IMR-90 (cell line): Measurements from ENCODE around the gene MAGI3. TPM values are rescaled to one million over a fixed set of nuclear protein-coding genes. Genes with fewer than 3 reads are reported as not detected.

Experiments
- ATAC-seq: fragments of 200-7000 bp; cut with Tn5 transposase; 2 replicates; pipeline ENCODE4 v1.9.1; 2020; ENCODE audit warnings: low read depth, mild to moderate bottlenecking, moderate library complexity
- BruUV-seq: library from RNA; stranded (reverse); fragments of 400-500 nt; replicated peaks from 2 replicates; lab custom pipeline; 2021; lab: Mats Ljungman, UMichigan
- CTCF ChIA-PET: fragments of 300-600 bp; formaldehyde crosslinking; extraction: SDS; loops from one replicate; lab custom pipeline; 2021; ENCODE audit warnings: antibody characterized with exemption; lab: Yijun Ruan, JAX
- POLR2A ChIA-PET: fragments of 300-600 bp; sonication (Branson Sonifier 250); formaldehyde crosslinking; loops from one replicate; lab custom pipeline; 2022; ENCODE audit warnings: antibody characterized with exemption; ENCODE audit not compliant: unreplicated experiment; lab: Charles Lee
- DNase-seq: peaks from one replicate; pipeline ENCODE4 v3.0.0; 2013
- H2AFZ ChIP-seq: replicated peaks from 2 replicates; pipeline ENCODE3; 2013; ENCODE audit warnings: low read length, mild to moderate bottlenecking; ENCODE audit not compliant: poor library complexity
- H2AK5ac ChIP-seq: 2 replicates; pipeline ENCODE4 v1.6.1; 2013; ENCODE audit warnings: low read depth, low read length, inconsistent platforms
- H2AK9ac ChIP-seq: replicated peaks from 2 replicates; pipeline ENCODE3; 2013; ENCODE audit warnings: mild to moderate bottlenecking, low read depth, low read length, moderate library complexity; ENCODE audit not compliant: poor library complexity
- H2BK120ac ChIP-seq: 2 replicates; pipeline ENCODE4 v1.6.1; 2013; ENCODE audit warnings: low read depth, low read length, inconsistent platforms
- H2BK15ac ChIP-seq: 3 replicates; pipeline ENCODE4 v1.6.1; 2013; ENCODE audit warnings: low read depth, low read length, inconsistent platforms
- H2BK20ac ChIP-seq: 2 replicates; pipeline ENCODE4 v1.6.1; 2013; ENCODE audit warnings: low read depth, mild to moderate bottlenecking, inconsistent platforms, low read length, moderate library complexity
- H2BK5ac ChIP-seq: 2 replicates; pipeline ENCODE4 v1.6.1; 2013; ENCODE audit warnings: mild to moderate bottlenecking, low read depth, low read length, inconsistent platforms; ENCODE audit not compliant: poor library complexity, severe bottlenecking
- H3K14ac ChIP-seq: replicated peaks from 2 replicates; pipeline ENCODE4 v1.6.1; 2013; ENCODE audit warnings: low read depth, low read length, inconsistent platforms
- H3K18ac ChIP-seq: 2 replicates; pipeline ENCODE4 v1.6.1; 2013; ENCODE audit warnings: low read depth, low read length, control low read depth
- H3K23ac ChIP-seq: 2 replicates; pipeline ENCODE4 v1.6.1; 2013; ENCODE audit warnings: low read depth, low read length, inconsistent platforms
- H3K27ac ChIP-seq: 2 replicates; pipeline ENCODE4 v1.5.1; 2013; ENCODE audit warnings: mild to moderate bottlenecking, control low read depth, low read length; ENCODE audit not compliant: insufficient read depth
- H3K27me3 ChIP-seq: 2 replicates; pipeline ENCODE4 v1.6.1; 2013; ENCODE audit warnings: low read length; ENCODE audit not compliant: control insufficient read depth, insufficient read depth
- H3K36me3 ChIP-seq: 2 replicates; pipeline ENCODE4 v1.6.1; 2013; ENCODE audit warnings: low read length, mixed read lengths; ENCODE audit not compliant: control insufficient read depth, insufficient read depth
- H3K4ac ChIP-seq: 2 replicates; pipeline ENCODE4 v1.6.1; 2013; ENCODE audit warnings: low read depth, low read length, inconsistent platforms
- H3K4me1 ChIP-seq: 2 replicates; pipeline ENCODE4 v1.6.1; 2013; ENCODE audit warnings: low read length, mixed read lengths; ENCODE audit not compliant: control insufficient read depth, insufficient read depth
- H3K4me2 ChIP-seq: 2 replicates; pipeline ENCODE4 v1.6.1; 2013; ENCODE audit warnings: low read depth, mild to moderate bottlenecking, control low read depth, low read length, moderate library complexity
- H3K4me3 ChIP-seq: 2 replicates; pipeline ENCODE4 v1.5.1; 2013; ENCODE audit warnings: low read depth, mild to moderate bottlenecking, control low read depth, low read length, moderate library complexity; ENCODE audit not compliant: insufficient read depth
- H3K56ac ChIP-seq: 2 replicates; pipeline ENCODE4 v1.6.1; 2013; ENCODE audit warnings: low read length, inconsistent platforms; ENCODE audit not compliant: insufficient read depth; ENCODE audit errors: extremely low read depth
- H3K79me1 ChIP-seq, 2 experiments: 2 replicates each; pipeline ENCODE4 v1.6.1; 2013; ENCODE audit warnings: low read length in 2 of 2, inconsistent platforms in 1 of 2, low read depth in 1 of 2
- H3K9ac ChIP-seq: 2 replicates; pipeline ENCODE4 v1.6.1; 2013; ENCODE audit warnings: low read depth, low read length, control low read depth
- H3K9me1 ChIP-seq: 2 replicates; pipeline ENCODE4 v1.6.1; 2013; ENCODE audit warnings: low read length, inconsistent platforms; ENCODE audit not compliant: insufficient read depth
- H3K9me3 ChIP-seq: 2 replicates; pipeline ENCODE4 v1.6.1; 2013; ENCODE audit warnings: low read length; ENCODE audit not compliant: control insufficient read depth, insufficient read depth
- H4K20me1 ChIP-seq: 2 replicates; pipeline ENCODE4 v1.6.1; 2013; ENCODE audit warnings: low read length, inconsistent platforms; ENCODE audit not compliant: insufficient read depth
- H4K5ac ChIP-seq: 2 replicates; pipeline ENCODE4 v1.6.1; 2013; ENCODE audit warnings: mild to moderate bottlenecking, low read depth, low read length, control low read depth
- H4K8ac ChIP-seq, 2 experiments: 2 replicates each; pipeline ENCODE4 v1.6.1; 2013; ENCODE audit warnings: low read depth in 2 of 2, low read length in 2 of 2, control low read depth in 1 of 2, inconsistent platforms in 1 of 2
- H4K91ac ChIP-seq: 2 replicates; pipeline ENCODE4 v1.6.1; 2013; ENCODE audit warnings: low read depth, low read length, inconsistent platforms; ENCODE audit not compliant: insufficient read depth
- CEBPB ChIP-seq: IDR thresholded peaks from 2 replicates; pipeline ENCODE4 v1.6.1; 2012; ENCODE audit warnings: low read depth, low read length, improper control_type of control experiment
- FOS ChIP-seq: fragments of 150-350 bp; IDR thresholded peaks from 2 replicates; pipeline ENCODE4 v1.6.1; 2016; ENCODE audit warnings: low read depth, low read length
- dilution Hi-C: fragments of 300-500 bp; cut with HindIII; formaldehyde crosslinking; loops from one replicate; pipeline ENCODE4 v1.14.3; 2018; ENCODE audit warnings: low sequenced_read_pairs; ENCODE audit not compliant: unreplicated experiment
- in situ Hi-C: fragments of 300-500 bp; cut with MboI; formaldehyde crosslinking; loops from 3 replicates; pipeline ENCODE4 v1.14.3; 2019; ENCODE audit warnings: low sequenced_read_pairs, inconsistent platforms, mixed read lengths
- intact Hi-C: fragments of 100-400 bp; cut with micrococcal nuclease; formaldehyde crosslinking; loops from 2 replicates; pipeline ENCODE4 v1.10.0; 2022
- polyA plus RNA-seq, 3 experiments: library from polyadenylated mRNA; depleted of rRNA; stranded (reverse); fragments of >200 nt; gene quantifications; 2 replicates each; pipeline ENCODE4 v1.2.3, GENCODE V29; 2012; ENCODE audit warnings: low replicate concordance in 1 of 3
- total RNA-seq: library from RNA; depleted of rRNA; stranded (reverse); fragments of >200 nt; gene quantifications from 2 replicates; pipeline ENCODE4 v1.2.3, GENCODE V29; 2012

MAGI3 gene
- total and polyA plus RNA-seq, 2 of the 4 experiments (the other 2 are of a cell fraction): 2.5 to 8.8 TPM

GRCh38 chr1:113459279-113459678, 69.0 kb downstream of the MAGI3 start:
- H3K27ac ChIP-seq: no peak overlapping the region
- H2AK9ac ChIP-seq: no peak overlapping the region
- no peak for ATAC-seq
- no peak overlapping the region for H2BK5ac ChIP-seq
- no peak overlapping the region for H4K91ac ChIP-seq
- no peak overlapping the region for H4K8ac ChIP-seq
- CTCF ChIA-PET: no interaction called here
- intact Hi-C loops (loop anchor here (10.0 kb wide), 1 partner anchor 216 kb away; no protein-coding TSS in a partner anchor), dilution Hi-C loops (no loop called here), in situ Hi-C loops (no loop called here)
- no peak overlapping the region for H3K4me2 ChIP-seq
- H3K9me1 ChIP-seq: no peaks in the 10 kb centered on the region
- DNase-seq: no peak
- H3K36me3 ChIP-seq: no peaks in the 10 kb centered on the region
- POLR2A ChIA-PET: no interaction called here
- no peaks in the 10 kb centered on the region for H4K20me1 ChIP-seq
- no peak overlapping the region for H2BK120ac ChIP-seq
- H2BK15ac ChIP-seq: no peak overlapping the region
- no peak for TF ChIP-seq FOS
- TF ChIP-seq CEBPB: peak; percentile 79
- H3K4ac ChIP-seq: no peak overlapping the region
- H2AK5ac ChIP-seq: no peak overlapping the region
- H2AFZ ChIP-seq: no peak overlapping the region
- peaks cover 11 to 19% of the 10 kb centered on the region in 2 experiments for H3K79me1 ChIP-seq
- no peak overlapping the region for H4K5ac ChIP-seq
- H3K27me3 ChIP-seq: no peaks in the 10 kb centered on the region
- H3K4me1 ChIP-seq: peaks cover 2% of the 10 kb centered on the region
- no peak overlapping the region for H3K9ac ChIP-seq
- H2BK20ac ChIP-seq: no peak overlapping the region
- no peak overlapping the region for H3K23ac ChIP-seq
- H3K14ac ChIP-seq: no peak overlapping the region
- H3K56ac ChIP-seq: no peak overlapping the region
- H3K18ac ChIP-seq: no peak overlapping the region
- peaks cover 2% of the 10 kb centered on the region; the same call in 1 of the 2 replicates for H3K9me3 ChIP-seq
- no peak overlapping the region for H3K4me3 ChIP-seq
- BruUV-seq: no TSS peak
